OCI-LY1 (cell line): ENCODE measurements around the gene LY9.

Experiments
- H2AFZ ChIP-seq: fragments of 200-600 bp; sonication (generic), shearing (Covaris generic); 2 replicates; pipeline ENCODE4 v1.6.0; 2014; ENCODE audit warnings: antibody characterized with exemption, mild to moderate bottlenecking, low read length
- H3F3A ChIP-seq: fragments of 200-600 bp; sonication (generic), shearing (Covaris generic); 2 replicates; pipeline ENCODE4 v1.6.0; 2014; ENCODE audit warnings: mild to moderate bottlenecking, antibody characterized with exemption, low read length, moderate library complexity; ENCODE audit not compliant: insufficient read depth
- H3K27ac ChIP-seq: fragments of 200-600 bp; sonication (generic); 2 replicates; pipeline ENCODE4 v1.5.1; 2014; ENCODE audit warnings: low read length, mixed run types, mild to moderate bottlenecking, low read depth; ENCODE audit not compliant: poor library complexity, severe bottlenecking
- H3K27me3 ChIP-seq: fragments of 200-600 bp; sonication (generic); 2 replicates; pipeline ENCODE4 v1.6.0; 2014; ENCODE audit warnings: antibody characterized with exemption, mild to moderate bottlenecking, low read length, moderate library complexity; ENCODE audit not compliant: insufficient read depth
- H3K36me3 ChIP-seq: fragments of 200-600 bp; sonication (generic); 2 replicates; pipeline ENCODE4 v1.6.1; 2014; ENCODE audit warnings: mild to moderate bottlenecking, antibody characterized with exemption, low read length, moderate library complexity, mixed read lengths; ENCODE audit not compliant: insufficient read depth
- H3K4me1 ChIP-seq: fragments of 200-600 bp; sonication (generic); 2 replicates; pipeline ENCODE4 v1.5.1; 2014; ENCODE audit warnings: mild to moderate bottlenecking, low read length, moderate library complexity; ENCODE audit not compliant: insufficient read depth, severe bottlenecking
- H3K4me2 ChIP-seq: fragments of 200-600 bp; sonication (generic), shearing (Covaris generic); 2 replicates; pipeline ENCODE4 v1.6.1; 2014; ENCODE audit warnings: low read length
- H3K4me3 ChIP-seq: fragments of 200-600 bp; sonication (generic); 2 replicates; pipeline ENCODE4 v1.5.1; 2014; ENCODE audit warnings: low read length, low read depth, mild to moderate bottlenecking, mixed read lengths; ENCODE audit not compliant: poor library complexity, severe bottlenecking
- H3K79me2 ChIP-seq: fragments of 200-600 bp; shearing (Covaris generic); 2 replicates; pipeline ENCODE4 v1.6.1; 2016; ENCODE audit warnings: mixed run types, low read length, mixed read lengths; ENCODE audit not compliant: insufficient read depth
- H3K9ac ChIP-seq: fragments of 200-600 bp; sonication (generic), shearing (Covaris generic); 2 replicates; pipeline ENCODE4 v1.6.1; 2014; ENCODE audit warnings: mild to moderate bottlenecking, low read length, mixed read lengths
- H3K9me2 ChIP-seq: fragments of 200-600 bp; sonication (generic), shearing (Covaris generic); 2 replicates; pipeline ENCODE4 v1.6.1; 2014; ENCODE audit warnings: low read depth, mild to moderate bottlenecking, low read length, mixed read lengths
- H3K9me3 ChIP-seq: fragments of 200-600 bp; shearing (Covaris generic); 2 replicates; pipeline ENCODE4 v1.6.1; 2014; ENCODE audit warnings: low read length, mixed read lengths
- H4K20me1 ChIP-seq: fragments of 200-600 bp; sonication (generic), shearing (Covaris generic); 2 replicates; pipeline ENCODE4 v1.6.0; 2016; ENCODE audit warnings: mild to moderate bottlenecking, low read length; ENCODE audit not compliant: insufficient read depth
- EZH2 ChIP-seq: fragments of 200-600 bp; sonication (generic), shearing (Covaris generic); IDR thresholded peaks from 2 replicates; pipeline ENCODE4 v1.8.0; 2017; ENCODE audit warnings: borderline replicate concordance, mixed run types, mild to moderate bottlenecking, antibody characterized with exemption, low read length, moderate library complexity, mixed read lengths
- TF ChIP-seq, protein P1 (sequence below): fragments of 200-600 bp; sonication (generic), shearing (Covaris generic); IDR thresholded peaks from 2 replicates; pipeline ENCODE4 v1.5.1; 2017; ENCODE audit warnings: mild to moderate bottlenecking, antibody characterized with exemption, low read length, moderate library complexity, mixed read lengths

The LY9 gene

DNA sequence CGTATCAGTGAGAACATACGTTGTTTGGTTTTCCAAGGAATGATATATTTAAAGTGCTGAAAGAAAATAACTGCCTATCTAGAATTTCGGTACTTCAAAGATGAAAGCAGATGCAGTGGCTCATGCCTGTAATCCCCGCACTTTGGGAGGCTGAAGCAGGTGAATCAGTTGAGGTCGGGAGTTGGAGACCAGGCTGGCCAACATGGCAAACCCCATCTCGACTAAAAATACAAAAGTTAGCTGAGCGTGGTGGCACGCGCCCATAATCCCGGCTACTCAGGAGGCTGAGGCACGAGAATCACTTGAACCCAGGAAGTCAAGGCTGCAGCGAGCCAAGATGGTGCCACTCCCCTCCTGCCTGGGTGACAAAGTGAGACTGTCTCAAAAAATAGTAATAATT, 50.3 kb downstream of the LY9 start:
- H3K4me1 ChIP-seq = no peaks in the 10 kb centered on the region
- no peaks in the 10 kb centered on the region for H3K27me3 ChIP-seq
- no peaks in the 10 kb centered on the region for H3K9me3 ChIP-seq

DNA sequence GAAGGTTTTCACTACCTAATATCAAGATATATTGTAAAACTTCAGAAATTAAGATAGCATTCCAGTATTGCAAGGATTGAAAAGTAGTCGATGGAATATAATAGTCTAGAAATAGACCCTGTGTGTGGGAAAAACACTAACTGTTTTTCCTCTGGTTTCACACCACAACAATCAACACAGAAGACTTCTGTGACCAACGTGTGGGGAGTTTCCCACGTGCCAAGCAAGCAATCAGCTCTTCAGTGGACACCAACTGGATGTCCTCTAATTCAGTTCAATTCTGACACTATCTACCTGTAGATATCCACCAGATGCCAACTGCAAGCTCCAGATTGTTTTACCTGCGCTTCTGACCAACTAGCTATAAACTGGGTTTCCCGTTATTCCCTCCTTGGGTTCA, 54.6 kb downstream of the LY9 start:
- Histone ChIP-seq H4K20me1 (no peaks in the 10 kb centered on the region), H3K9me2 (no peaks in the 10 kb centered on the region), H3F3A (no peaks in the 10 kb centered on the region), H3K27ac (no peak overlapping the region), H3K27me3 (no peaks in the 10 kb centered on the region), H3K4me2 (no peak overlapping the region), H3K4me3 (no peak overlapping the region), H3K9ac (no peak overlapping the region), H3K36me3 (no peaks in the 10 kb centered on the region), H3K9me3 (0 out of 2 replicates have a peak, but pooled peaks cover 3% of the 10 kb centered on the region), H3K4me1 (no peaks in the 10 kb centered on the region), H2AFZ (no peak overlapping the region), H3K79me2 (no peaks in the 10 kb centered on the region)
- TF ChIP-seq EZH2 = no peak
- TF ChIP-seq, protein P1, sequence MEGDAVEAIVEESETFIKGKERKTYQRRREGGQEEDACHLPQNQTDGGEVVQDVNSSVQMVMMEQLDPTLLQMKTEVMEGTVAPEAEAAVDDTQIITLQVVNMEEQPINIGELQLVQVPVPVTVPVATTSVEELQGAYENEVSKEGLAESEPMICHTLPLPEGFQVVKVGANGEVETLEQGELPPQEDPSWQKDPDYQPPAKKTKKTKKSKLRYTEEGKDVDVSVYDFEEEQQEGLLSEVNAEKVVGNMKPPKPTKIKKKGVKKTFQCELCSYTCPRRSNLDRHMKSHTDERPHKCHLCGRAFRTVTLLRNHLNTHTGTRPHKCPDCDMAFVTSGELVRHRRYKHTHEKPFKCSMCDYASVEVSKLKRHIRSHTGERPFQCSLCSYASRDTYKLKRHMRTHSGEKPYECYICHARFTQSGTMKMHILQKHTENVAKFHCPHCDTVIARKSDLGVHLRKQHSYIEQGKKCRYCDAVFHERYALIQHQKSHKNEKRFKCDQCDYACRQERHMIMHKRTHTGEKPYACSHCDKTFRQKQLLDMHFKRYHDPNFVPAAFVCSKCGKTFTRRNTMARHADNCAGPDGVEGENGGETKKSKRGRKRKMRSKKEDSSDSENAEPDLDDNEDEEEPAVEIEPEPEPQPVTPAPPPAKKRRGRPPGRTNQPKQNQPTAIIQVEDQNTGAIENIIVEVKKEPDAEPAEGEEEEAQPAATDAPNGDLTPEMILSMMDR = no peak

More for the DNA sequence above, 50.3 kb downstream of the LY9 start:
- H3K4me2 ChIP-seq = no peak overlapping the region
- H3K4me3 ChIP-seq = no peak overlapping the region
- no peaks in the 10 kb centered on the region for H3K79me2 ChIP-seq
- no peaks in the 10 kb centered on the region for H4K20me1 ChIP-seq
- H3K27ac ChIP-seq = no peak overlapping the region
- H3F3A ChIP-seq = no peaks in the 10 kb centered on the region
- H3K9ac ChIP-seq = no peak overlapping the region
- H2AFZ ChIP-seq = no peak overlapping the region
- H3K9me2 ChIP-seq = no peaks in the 10 kb centered on the region
- H3K36me3 ChIP-seq = no peaks in the 10 kb centered on the region
- no peak for TF ChIP-seq EZH2
- TF ChIP-seq, protein P1 = no peak

DNA sequence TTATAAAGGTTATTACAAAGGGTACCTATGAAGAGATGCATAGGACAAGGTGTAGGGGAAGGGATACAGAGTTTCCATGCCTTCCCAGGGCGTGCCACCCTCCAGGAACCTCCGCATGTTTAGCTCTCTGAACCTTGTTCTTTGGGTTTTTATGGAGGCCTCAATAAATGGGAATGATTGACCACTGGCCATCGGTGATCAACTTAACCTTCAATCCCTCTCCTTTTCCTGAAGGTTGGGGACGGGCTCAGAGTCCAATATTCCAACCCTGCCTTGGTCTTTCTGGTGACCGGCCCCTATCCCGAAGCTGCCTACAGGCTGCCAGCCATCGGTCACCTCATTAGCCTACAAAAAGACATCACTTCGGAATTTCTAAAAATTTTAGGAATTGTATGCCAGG, 55.0 kb downstream of the LY9 start:
- Histone ChIP-seq H3K27me3 (no peaks in the 10 kb centered on the region), H3K9me2 (no peaks in the 10 kb centered on the region), H4K20me1 (no peaks in the 10 kb centered on the region), H3K4me3 (no peak overlapping the region), H3K36me3 (no peaks in the 10 kb centered on the region), H2AFZ (no peak overlapping the region), H3K27ac (no peak overlapping the region), H3F3A (no peaks in the 10 kb centered on the region), H3K9me3 (0 out of 2 replicates have a peak, but pooled peaks cover 3% of the 10 kb centered on the region), H3K9ac (no peak overlapping the region), H3K4me2 (no peak overlapping the region), H3K4me1 (no peaks in the 10 kb centered on the region), H3K79me2 (no peaks in the 10 kb centered on the region)
- no peak for TF ChIP-seq EZH2
- TF ChIP-seq, protein P1 = no peak
